Heart left ventricle (tissue), 13 donors: ENCODE measurements around the gene KANSL3.

ENCODE experiments used
- CTCF ChIP-seq, 12 donors: fragments of 200-600 bp; sonication (generic) in 4 of 12; IDR thresholded peaks; one replicate each; pipeline versions ENCODE4 v1.5.0 to v1.8.0; 2018 to 2022; ENCODE audit warnings: antibody characterized with exemption in 12 of 12, mild to moderate bottlenecking in 5 of 12
- POLR2A ChIP-seq, 2 donors: fragments of 450-650 bp; IDR thresholded peaks; one replicate each; pipeline ENCODE4 v1.6.1; 2017; ENCODE audit warnings: antibody characterized with exemption in 2 of 2, mild to moderate bottlenecking in 2 of 2, moderate library complexity in 2 of 2
- donor health status: ischemic (EF 13 %, LVEDD 7.1; RV severe dilation, severe dysfunction).
- donor health status: DM: no; HTN: yes; CAD: no.
- donor health status: DM: no; HTN: no; CAD: no.
- donor health status: ischemic (EF 25% LVEDD 6.9; RV normal size, moderate dysfunction).
- donor health status: ischemic (EF 25% LVEDD 5.7; RV mildly dilated, moderate dysfunction).
- donor health status: ischemic (EF 35%, LVEDD 5.7; RV mildly dilated, moderate dysfunction).
- donor health status: nonischemic (EF 11% LVEDD 7.7; RV severe dilation, severe dysfunction).
- donor health status: DM: yes; HTN: yes; CAD: no.
- donor health status: PGD.
- donor health status: ischemic (EF 29% LVEDD 5.4; RV normal size, mild dysfunction).
- donor health status: nonischemic (EF 23%, LVEDD 6.1; RV moderate dilation, normal function).

- TF ChIP-seq CTCF (IDR thresholded peaks at IDR 0.05) = no peak
- TF ChIP-seq POLR2A (IDR thresholded peaks at IDR 0.05) = no peak
These were observed 22.0 kb downstream of the KANSL3 start for GRCh38 chr2:96616128-96616527.
